Keratinocyte (primary cell): ENCODE data around the gene CMTM7. TPM values are rescaled to one million over a fixed set of nuclear protein-coding genes. Genes with fewer than 3 reads are reported as not detected.

Source experiments
- DNase-seq: peaks from one replicate; pipeline ENCODE4 v3.0.0-alpha.2; 2011; ENCODE audit warnings: low read depth, missing footprints, low spot score
- FAIRE-seq: peaks from 2 replicates; lab custom pipeline; 2011; peaks lifted over from hg19 to GRCh38; lab: Jason Lieb, UNC
- H2AFZ ChIP-seq: 2 replicates; pipeline ENCODE4 v1.6.0; 2012; ENCODE audit warnings: low read length, control low read depth, inconsistent platforms; ENCODE audit not compliant: control insufficient read depth
- H3K27ac ChIP-seq: 2 replicates; pipeline ENCODE4 v1.5.1; 2011; ENCODE audit warnings: low read length; ENCODE audit not compliant: control insufficient read depth, insufficient read depth
- H3K27me3 ChIP-seq: 3 replicates; pipeline ENCODE4 v1.6.0; 2011; ENCODE audit warnings: low read length; ENCODE audit not compliant: control insufficient read depth, insufficient read depth; ENCODE audit errors: extremely low read depth
- H3K36me3 ChIP-seq, 2 experiments: 2 replicates in 1 of 2; 3 replicates in 1 of 2; pipeline ENCODE4 v1.5.1; 2011; ENCODE audit warnings: low read length in 2 of 2, mild to moderate bottlenecking in 1 of 2; ENCODE audit not compliant: control insufficient read depth in 2 of 2, insufficient read depth in 2 of 2; ENCODE audit errors: extremely low read depth in 1 of 2
- H3K4me1 ChIP-seq: 3 replicates; pipeline ENCODE4 v1.5.1; 2011; ENCODE audit warnings: low read length; ENCODE audit not compliant: control insufficient read depth, insufficient read depth; ENCODE audit errors: extremely low read depth
- H3K4me2 ChIP-seq: 3 replicates; pipeline ENCODE4 v1.6.0; 2011; ENCODE audit warnings: low read depth, low read length; ENCODE audit not compliant: control insufficient read depth, insufficient read depth; ENCODE audit errors: extremely low read depth
- H3K4me3 ChIP-seq, 3 experiments: fragments of 200-600 bp in 1 of 3; sonication (generic) in 1 of 3; 2 replicates in 2 of 3; 3 replicates in 1 of 3; pipeline ENCODE4 v1.5.1; 2011 to 2016; ENCODE audit warnings: low read length in 3 of 3, mild to moderate bottlenecking in 3 of 3, control low read depth in 2 of 3, inconsistent platforms in 1 of 3, low read depth in 1 of 3, mixed read lengths in 1 of 3, mixed run types in 1 of 3, moderate library complexity in 1 of 3; ENCODE audit not compliant: control insufficient read depth in 2 of 3, insufficient read depth in 2 of 3; ENCODE audit errors: extremely low read depth in 1 of 3
- H3K79me2 ChIP-seq: 2 replicates; pipeline ENCODE4 v1.6.0; 2012; ENCODE audit warnings: low read length; ENCODE audit not compliant: control insufficient read depth, insufficient read depth
- H3K9ac ChIP-seq: 3 replicates; pipeline ENCODE4 v1.6.0; 2011; ENCODE audit warnings: low read length; ENCODE audit not compliant: control insufficient read depth, insufficient read depth; ENCODE audit errors: extremely low read depth
- H3K9me1 ChIP-seq: 3 replicates; pipeline ENCODE4 v1.6.0; 2011; ENCODE audit warnings: low read length; ENCODE audit not compliant: control insufficient read depth, insufficient read depth; ENCODE audit errors: extremely low read depth
- H3K9me3 ChIP-seq: 2 replicates; pipeline ENCODE4 v1.5.1; 2012; ENCODE audit warnings: low read depth, low read length; ENCODE audit not compliant: control insufficient read depth
- H4K20me1 ChIP-seq: 3 replicates; pipeline ENCODE4 v1.6.0; 2011; ENCODE audit warnings: low read length; ENCODE audit not compliant: control insufficient read depth, insufficient read depth; ENCODE audit errors: extremely low read depth
- EZH2 ChIP-seq: IDR thresholded peaks from one replicate; pipeline ENCODE4 v1.6.1; 2012; ENCODE audit warnings: inconsistent platforms, mild to moderate bottlenecking, low read length, moderate library complexity
- dilution Hi-C: fragments of 300-500 bp; cut with MboI; formaldehyde crosslinking; loops from one replicate; pipeline ENCODE4 v1.7.0; 2020; ENCODE audit warnings: low sequenced_read_pairs; ENCODE audit not compliant: extremely low pct_ligation_motif_present
- polyA plus RNA-seq, 5 experiments: library from polyadenylated mRNA; depleted of rRNA in 3 of 5; stranded (reverse) in 3 of 5; stranded (forward) in 1 of 5; unstranded in 1 of 5; fragments of >200 nt; gene quantifications; 1 replicate in 1 of 5; 2 replicates in 3 of 5; 3 replicates in 1 of 5; pipeline versions ENCODE4 v1.2.1 to v1.2.3, GENCODE V29; 2011 to 2012; ENCODE audit warnings: missing spikeins in 2 of 5, low read depth in 1 of 5, low replicate concordance in 1 of 5
- TF ChIP-seq, protein P1 (sequence below), 3 experiments: IDR thresholded peaks in 1 of 3; conservative IDR thresholded peaks in 1 of 3; optimal IDR thresholded peaks in 1 of 3; 2 replicates in 2 of 3; 3 replicates in 1 of 3; pipeline versions ENCODE3 to v1.5.1; 2011; ENCODE audit warnings: low read length in 3 of 3, mild to moderate bottlenecking in 3 of 3, moderate library complexity in 2 of 3, control low read depth in 1 of 3, inconsistent platforms in 1 of 3; ENCODE audit not compliant: insufficient read depth in 2 of 3; ENCODE audit errors: extremely low read depth in 1 of 3

The CMTM7 gene
- polyA plus RNA-seq, 1 donor (not counting 4 experiments of a cell fraction or from before 2014, with no cell fraction given) = 47.2 TPM

DNA sequence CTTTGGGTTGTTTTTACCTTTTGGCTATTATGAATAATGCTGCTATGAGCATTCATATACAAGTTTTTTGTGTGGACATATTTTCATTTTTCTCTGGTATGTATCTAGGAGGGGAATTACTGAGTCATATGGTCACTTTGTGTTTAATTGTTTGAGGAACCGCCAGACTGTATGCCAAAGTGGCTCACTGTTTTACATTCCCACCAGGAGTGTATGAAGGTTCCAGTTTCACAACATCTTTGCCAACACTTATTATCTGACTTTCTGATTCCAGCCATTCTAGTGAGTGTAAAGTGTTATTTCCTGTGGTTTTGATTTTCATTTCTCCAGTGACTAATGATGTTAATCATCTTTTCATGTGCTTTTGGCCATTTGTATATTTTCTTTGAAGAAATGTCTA, 51.8 kb downstream of the CMTM7 start:
- Histone ChIP-seq H3K36me3 (peaks cover 3 to 6% of the 10 kb centered on the region in 2 experiments), H3K9ac (no peak overlapping the region), H3K27ac (peak overlapping the region; percentile 55), H3K27me3 (no peaks in the 10 kb centered on the region), H3K9me3 (no peaks in the 10 kb centered on the region), H2AFZ (no peak overlapping the region), H3K4me1 (peaks cover 44% of the 10 kb centered on the region), H3K9me1 (no peaks in the 10 kb centered on the region), H3K79me2 (peaks cover 50% of the 10 kb centered on the region), H3K4me2 (peak overlapping the region; percentile 22), H3K4me3 (no peak overlapping the region), H4K20me1 (no peaks in the 10 kb centered on the region)
- dilution Hi-C loops = no loop called here
- DNase-seq (peak; percentile 74), FAIRE-seq (peak; percentile 81)
- TF ChIP-seq, protein P1, sequence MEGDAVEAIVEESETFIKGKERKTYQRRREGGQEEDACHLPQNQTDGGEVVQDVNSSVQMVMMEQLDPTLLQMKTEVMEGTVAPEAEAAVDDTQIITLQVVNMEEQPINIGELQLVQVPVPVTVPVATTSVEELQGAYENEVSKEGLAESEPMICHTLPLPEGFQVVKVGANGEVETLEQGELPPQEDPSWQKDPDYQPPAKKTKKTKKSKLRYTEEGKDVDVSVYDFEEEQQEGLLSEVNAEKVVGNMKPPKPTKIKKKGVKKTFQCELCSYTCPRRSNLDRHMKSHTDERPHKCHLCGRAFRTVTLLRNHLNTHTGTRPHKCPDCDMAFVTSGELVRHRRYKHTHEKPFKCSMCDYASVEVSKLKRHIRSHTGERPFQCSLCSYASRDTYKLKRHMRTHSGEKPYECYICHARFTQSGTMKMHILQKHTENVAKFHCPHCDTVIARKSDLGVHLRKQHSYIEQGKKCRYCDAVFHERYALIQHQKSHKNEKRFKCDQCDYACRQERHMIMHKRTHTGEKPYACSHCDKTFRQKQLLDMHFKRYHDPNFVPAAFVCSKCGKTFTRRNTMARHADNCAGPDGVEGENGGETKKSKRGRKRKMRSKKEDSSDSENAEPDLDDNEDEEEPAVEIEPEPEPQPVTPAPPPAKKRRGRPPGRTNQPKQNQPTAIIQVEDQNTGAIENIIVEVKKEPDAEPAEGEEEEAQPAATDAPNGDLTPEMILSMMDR (optimal IDR thresholded peaks at IDR 0.05 in 1 of 3, IDR thresholded peaks at IDR 0.05 in 1 of 3, conservative IDR thresholded peaks at IDR 0.05 in 1 of 3; ENCODE audit: extremely low read depth in 1 of 3, insufficient read depth in 2 of 3, low read length in 3 of 3) = no peak
- no peak for TF ChIP-seq EZH2

DNA sequence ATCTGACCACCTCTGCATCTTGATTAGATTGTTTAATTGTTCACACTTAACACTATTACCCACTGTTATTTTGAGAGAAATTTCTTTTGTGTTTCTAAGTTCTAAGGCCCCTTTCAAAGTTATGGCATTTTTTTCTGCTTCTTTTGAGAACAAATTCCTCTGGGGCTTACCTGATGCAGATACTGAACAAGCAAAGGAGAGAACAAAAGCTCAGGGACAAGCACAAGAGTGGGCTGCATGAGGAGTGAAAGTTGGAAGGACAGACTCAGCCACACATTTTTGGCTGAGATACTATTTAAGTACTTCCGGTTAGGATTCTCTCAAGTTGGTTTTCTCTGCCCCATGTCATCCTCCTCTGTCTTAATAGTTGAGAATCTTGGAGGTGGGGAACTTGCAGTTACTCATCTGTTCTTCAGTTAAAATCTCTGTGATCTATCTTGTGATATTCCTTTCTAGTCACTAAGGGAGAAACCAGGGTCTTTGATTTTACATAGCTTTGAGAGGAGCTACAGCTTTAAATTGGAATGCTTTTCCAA, 56.3 kb downstream of the CMTM7 start:
- Histone ChIP-seq H2AFZ (no peak overlapping the region), H3K9me3 (no peaks in the 10 kb centered on the region), H3K4me1 (peaks cover 8% of the 10 kb centered on the region), H3K36me3 (peaks cover 22 to 25% of the 10 kb centered on the region in 2 experiments), H3K4me2 (no peak overlapping the region), H3K9me1 (no peaks in the 10 kb centered on the region), H3K4me3 (no peak overlapping the region), H3K27me3 (no peaks in the 10 kb centered on the region), H4K20me1 (no peaks in the 10 kb centered on the region), H3K27ac (no peak overlapping the region), H3K79me2 (peaks cover 35% of the 10 kb centered on the region), H3K9ac (no peak overlapping the region)
- dilution Hi-C loops = no loop called here
- no peak for DNase-seq
- FAIRE-seq = no peak
- TF ChIP-seq EZH2 = no peak
- TF ChIP-seq, protein P1 (optimal IDR thresholded peaks at IDR 0.05 in 1 of 3, IDR thresholded peaks at IDR 0.05 in 1 of 3, conservative IDR thresholded peaks at IDR 0.05 in 1 of 3; ENCODE audit: extremely low read depth in 1 of 3, insufficient read depth in 2 of 3, low read length in 3 of 3) = no peak
